ENCODE measurements around the gene TGFA.

Gene TGFA

GRCh38 chr2:70454936-70455544, 98.6 kb downstream of the TGFA start:
- H3K36me3 ChIP-seq: no peaks in the 10 kb centered on the region
- no peak for TF ChIP-seq CTCF (IDR thresholded peaks at IDR 0.05; ENCODE audit: low read depth, low read length)
- H3K27me3 ChIP-seq: no peaks in the 10 kb centered on the region; the same call in 1 of the 2 replicates
- no peak overlapping the region for H3K4me3 ChIP-seq (ENCODE audit: low read depth, low read length)
- DNase-seq: no peak
- no peaks in the 10 kb centered on the region for H3K4me1 ChIP-seq
- no peaks in the 10 kb centered on the region for H3K9me3 ChIP-seq

- H3K36me3 ChIP-seq: no peaks in the 10 kb centered on the region
- no peak for TF ChIP-seq CTCF (IDR thresholded peaks at IDR 0.05; ENCODE audit: low read depth, low read length)
- no peaks in the 10 kb centered on the region for H3K4me1 ChIP-seq
- H3K9me3 ChIP-seq: no peaks in the 10 kb centered on the region
- DNase-seq: no peak
- no peaks in the 10 kb centered on the region; the same call in 1 of the 2 replicates for H3K27me3 ChIP-seq
- no peak overlapping the region for H3K4me3 ChIP-seq (ENCODE audit: low read depth, low read length)
These were observed 102.9 kb downstream of the TGFA start for GRCh38 chr2:70450641-70451250.

- no peak overlapping the region for H3K4me3 ChIP-seq (ENCODE audit: low read depth, low read length)
- H3K36me3 ChIP-seq: no peaks in the 10 kb centered on the region
- H3K27me3 ChIP-seq: no peaks in the 10 kb centered on the region; the same call in 1 of the 2 replicates
- no peaks in the 10 kb centered on the region for H3K4me1 ChIP-seq
- no peak for DNase-seq
- no peaks in the 10 kb centered on the region for H3K9me3 ChIP-seq
- TF ChIP-seq CTCF (IDR thresholded peaks at IDR 0.05; ENCODE audit: low read depth, low read length): no peak
These were observed 105.6 kb downstream of the TGFA start for GRCh38 chr2:70448041-70448440.

- no peaks in the 10 kb centered on the region for H3K36me3 ChIP-seq
- no peaks in the 10 kb centered on the region for H3K27me3 ChIP-seq
- no peaks in the 10 kb centered on the region for H3K9me3 ChIP-seq
- no peak for TF ChIP-seq CTCF (IDR thresholded peaks at IDR 0.05; ENCODE audit: low read depth, low read length)
- DNase-seq: no peak
- H3K4me1 ChIP-seq: no peaks in the 10 kb centered on the region
- no peak overlapping the region for H3K4me3 ChIP-seq (ENCODE audit: low read depth, low read length)
These were observed 109.9 kb downstream of the TGFA start for GRCh38 chr2:70443726-70444125.

GRCh38 chr2:70443078-70443465, 110.6 kb downstream of the TGFA start:
- Histone ChIP-seq H3K4me3 (ENCODE audit: low read depth, low read length) (no peak overlapping the region), H3K36me3 (no peaks in the 10 kb centered on the region), H3K9me3 (no peaks in the 10 kb centered on the region), H3K4me1 (no peaks in the 10 kb centered on the region), H3K27me3 (no peaks in the 10 kb centered on the region)
- no peak for TF ChIP-seq CTCF (IDR thresholded peaks at IDR 0.05; ENCODE audit: low read depth, low read length)
- no peak for DNase-seq

- H3K9me3 ChIP-seq: no peaks in the 10 kb centered on the region
- no peak for TF ChIP-seq CTCF (IDR thresholded peaks at IDR 0.05; ENCODE audit: low read depth, low read length)
- no peak overlapping the region for H3K4me3 ChIP-seq (ENCODE audit: low read depth, low read length)
- H3K36me3 ChIP-seq: no peaks in the 10 kb centered on the region
- no peaks in the 10 kb centered on the region for H3K4me1 ChIP-seq
- H3K27me3 ChIP-seq: no peaks in the 10 kb centered on the region
- no peak for DNase-seq
These were observed 111.1 kb downstream of the TGFA start for GRCh38 chr2:70442301-70443077.
